Endothelial cell of umbilical vein (primary cell): Measurements from ENCODE around the gene ACSL6. TPM values are rescaled to one million over a fixed set of nuclear protein-coding genes. Genes with fewer than 3 reads are reported as not detected.

Experiments
- BruUV-seq: library from RNA; stranded (reverse); fragments of 400-500 nt; replicated peaks from 2 replicates; lab custom pipeline; 2021; lab: Mats Ljungman, UMichigan
- CTCF ChIA-PET: fragments of 300-600, 350-600 bp; sonication (Branson Sonifier 250); formaldehyde crosslinking; loops from one replicate; lab custom pipeline; 2021; ENCODE audit warnings: antibody characterized with exemption, inconsistent platforms; lab: Charles Lee
- POLR2A ChIA-PET: fragments of 300-600, 350-600 bp; sonication (Branson Sonifier 250); formaldehyde crosslinking; loops from one replicate; lab custom pipeline; 2021; ENCODE audit warnings: antibody characterized with exemption, inconsistent platforms; lab: Charles Lee
- DNase-seq: peaks from one replicate; pipeline ENCODE4 v3.0.0-alpha.2; 2011; ENCODE audit warnings: low read depth, low spot score
- FAIRE-seq: peaks from 2 replicates; lab custom pipeline; 2011; peaks lifted over from hg19 to GRCh38; lab: Jason Lieb, UNC
- H2AFZ ChIP-seq: 2 replicates; pipeline ENCODE4 v1.6.0; 2012; ENCODE audit warnings: low read depth, low read length, control low read depth, inconsistent platforms
- H3K27ac ChIP-seq: 2 replicates; pipeline ENCODE4 v1.5.1; 2011; ENCODE audit warnings: low read depth, mild to moderate bottlenecking, control low read depth, low read length, moderate library complexity; ENCODE audit not compliant: insufficient read depth
- H3K27me3 ChIP-seq, 2 experiments: 2 replicates each; pipeline versions ENCODE4 v1.6.0 to v1.6.1; 2011; ENCODE audit warnings: low read length in 2 of 2, mixed read lengths in 1 of 2; ENCODE audit not compliant: control insufficient read depth in 2 of 2, insufficient read depth in 2 of 2
- H3K36me3 ChIP-seq, 2 experiments: 2 replicates in 1 of 2; 3 replicates in 1 of 2; pipeline ENCODE4 v1.5.1; 2011; ENCODE audit warnings: low read length in 2 of 2, mild to moderate bottlenecking in 1 of 2, moderate library complexity in 1 of 2; ENCODE audit not compliant: control insufficient read depth in 2 of 2, insufficient read depth in 2 of 2; ENCODE audit errors: extremely low read depth in 1 of 2
- H3K4me1 ChIP-seq: 3 replicates; pipeline ENCODE4 v1.5.1; 2011; ENCODE audit warnings: mild to moderate bottlenecking, low read length; ENCODE audit not compliant: control insufficient read depth, insufficient read depth; ENCODE audit errors: extremely low read depth
- H3K4me2 ChIP-seq: 2 replicates; pipeline ENCODE4 v1.6.1; 2011; ENCODE audit warnings: low read length, control low read depth, mixed read lengths; ENCODE audit not compliant: insufficient read depth
- H3K4me3 ChIP-seq, 3 experiments: fragments of 200-600 bp in 1 of 3; sonication (generic), shearing (Covaris generic) in 1 of 3; replicated peaks in 1 of 3; 2 replicates each; pipeline ENCODE4 v1.5.1; 2011 to 2016; ENCODE audit warnings: control low read depth in 3 of 3, low read length in 3 of 3, mild to moderate bottlenecking in 2 of 3, inconsistent platforms in 1 of 3, low read depth in 1 of 3, moderate library complexity in 1 of 3; ENCODE audit not compliant: insufficient read depth in 1 of 3
- H3K79me2 ChIP-seq: 2 replicates; pipeline ENCODE4 v1.6.0; 2012; ENCODE audit warnings: low read length, inconsistent platforms; ENCODE audit not compliant: control insufficient read depth, insufficient read depth
- H3K9ac ChIP-seq: replicated peaks from 2 replicates; pipeline ENCODE3; 2011; ENCODE audit warnings: low read length, control low read depth; ENCODE audit not compliant: insufficient read depth; ENCODE audit errors: extremely low read depth
- H3K9me1 ChIP-seq: replicated peaks from 3 replicates; pipeline ENCODE4 v1.6.0; 2011; ENCODE audit warnings: mild to moderate bottlenecking, low read length; ENCODE audit not compliant: control insufficient read depth, insufficient read depth; ENCODE audit errors: extremely low read depth
- H3K9me3 ChIP-seq: replicated peaks from 2 replicates; pipeline ENCODE4 v1.5.1; 2012; ENCODE audit warnings: low read length, inconsistent platforms; ENCODE audit not compliant: control insufficient read depth, insufficient read depth
- H4K20me1 ChIP-seq: replicated peaks from 2 replicates; pipeline ENCODE3; 2011; ENCODE audit warnings: mild to moderate bottlenecking, low read length; ENCODE audit not compliant: control insufficient read depth, insufficient read depth; ENCODE audit errors: extremely low read depth
- EZH2 ChIP-seq: IDR thresholded peaks from 2 replicates; pipeline ENCODE4 v1.6.1; 2012; ENCODE audit warnings: borderline replicate concordance, low read depth, mild to moderate bottlenecking, moderate library complexity, low read length, inconsistent platforms; ENCODE audit not compliant: severe bottlenecking
- FOS ChIP-seq: IDR thresholded peaks from 2 replicates; pipeline ENCODE4 v1.6.1; 2011; ENCODE audit warnings: mild to moderate bottlenecking, low read length, moderate library complexity, borderline replicate concordance; ENCODE audit not compliant: insufficient read depth
- GATA2 ChIP-seq: IDR thresholded peaks from 2 replicates; pipeline ENCODE4 v1.7.0; 2011; ENCODE audit warnings: low read depth, mild to moderate bottlenecking, moderate library complexity, mixed read lengths, low read length; ENCODE audit not compliant: insufficient read length, insufficient read depth
- JUN ChIP-seq: IDR thresholded peaks from 2 replicates; pipeline ENCODE4 v1.6.1; 2011; ENCODE audit warnings: borderline replicate concordance, low read depth; ENCODE audit not compliant: insufficient read length, insufficient read depth
- MYC ChIP-seq: IDR thresholded peaks from one replicate; pipeline ENCODE4 v1.6.1; 2011; ENCODE audit warnings: mild to moderate bottlenecking, low read depth, low read length
- POLR2A ChIP-seq: IDR thresholded peaks from 2 replicates; pipeline ENCODE4 v1.6.1; 2012; ENCODE audit warnings: low read depth, mild to moderate bottlenecking, control low read depth, low read length
- POLR2AphosphoS5 ChIP-seq: IDR thresholded peaks from 2 replicates; pipeline ENCODE4 v1.6.1; 2012; ENCODE audit warnings: low read depth, mild to moderate bottlenecking, control low read depth, low read length, moderate library complexity; ENCODE audit not compliant: insufficient read depth
- dilution Hi-C: fragments of 300-500 bp; cut with MboI; formaldehyde crosslinking; loops from one replicate; pipeline ENCODE4 v1.15.0; 2019; ENCODE audit warnings: low sequenced_read_pairs; ENCODE audit not compliant: extremely low pct_ligation_motif_present
- intact Hi-C: fragments of 100-400 bp; cut with micrococcal nuclease; formaldehyde crosslinking; loops from one replicate; pipeline ENCODE4 v1.10.0; 2022
- polyA plus RNA-seq, 4 experiments: library from polyadenylated mRNA; depleted of rRNA in 3 of 4; stranded (reverse) in 3 of 4; unstranded in 1 of 4; fragments of >200 nt; gene quantifications; 2 replicates each; pipeline versions ENCODE4 v1.2.1 to v1.2.3, GENCODE V29; 2011 to 2012; ENCODE audit warnings: missing spikeins in 1 of 4
- total RNA-seq: library from RNA; stranded (reverse); gene quantifications from 2 replicates; pipeline ENCODE4 v1.2.3, GENCODE V29; 2021
- TF ChIP-seq, protein P1 (sequence below), 2 donors: IDR thresholded peaks; 1 replicate in 1 of 2; 2 replicates in 1 of 2; pipeline ENCODE4 v1.5.1; 2011; ENCODE audit warnings: low read length in 2 of 2, mild to moderate bottlenecking in 2 of 2, moderate library complexity in 2 of 2, control low read depth in 1 of 2, inconsistent platforms in 1 of 2, low read depth in 1 of 2; ENCODE audit not compliant: insufficient read depth in 1 of 2; ENCODE audit errors: extremely low read depth in 1 of 2
- TF ChIP-seq, protein P2 (sequence below): IDR thresholded peaks from 2 replicates; pipeline ENCODE4 v1.6.1; 2011; ENCODE audit not compliant: insufficient read depth, insufficient read length

The ACSL6 gene
- total and polyA plus RNA-seq, 2 donors (not counting 3 experiments of a cell fraction or from before 2014, with no cell fraction given), result not detected

DNA sequence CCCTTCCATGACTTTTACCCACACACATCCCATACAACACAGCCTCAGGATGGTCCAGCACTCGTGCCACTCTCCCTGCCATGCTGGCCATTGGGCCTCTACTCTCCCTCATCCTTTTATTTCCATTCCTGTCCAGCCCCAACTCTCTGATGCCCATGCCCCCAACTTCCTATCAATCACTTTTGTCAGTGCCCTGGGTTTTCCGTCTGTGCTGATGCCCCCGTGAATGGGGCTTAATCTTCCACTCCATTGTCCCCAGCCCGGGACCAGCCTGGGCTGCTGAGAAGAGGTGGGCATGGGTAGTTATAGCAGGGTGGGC is 12.6 kb upstream of the ACSL6 start:
- dilution Hi-C loops, result loop anchor here (25.0 kb wide), 1 partner anchor 437 kb away; no protein-coding TSS in a partner anchor
- ChIA-PET POLR2A (no interaction called here), CTCF (no interaction called here)
- Histone ChIP-seq H3K9me1 (no peaks in the 10 kb centered on the region), H3K27ac (no peak overlapping the region), H3K4me2 (no peak overlapping the region), H3K36me3 (no peaks in the 10 kb centered on the region), H3K79me2 (no peaks in the 10 kb centered on the region), H4K20me1 (no peaks in the 10 kb centered on the region), H3K4me1 (no peaks in the 10 kb centered on the region), H2AFZ (no peak overlapping the region), H3K9me3 (no peaks in the 10 kb centered on the region), H3K27me3 (peaks cover 12 to 13% of the 10 kb centered on the region in 2 experiments), H3K4me3 (no peak overlapping the region), H3K9ac (no peak overlapping the region)
- DNase-seq (no peak), FAIRE-seq (no peak)
- intact Hi-C loops, result no loop called here
- TF ChIP-seq EZH2 (no peak), MYC (no peak), POLR2A (no peak), JUN (no peak), FOS (no peak), POLR2AphosphoS5 (no peak), GATA2 (no peak)
- TF ChIP-seq, protein P1, sequence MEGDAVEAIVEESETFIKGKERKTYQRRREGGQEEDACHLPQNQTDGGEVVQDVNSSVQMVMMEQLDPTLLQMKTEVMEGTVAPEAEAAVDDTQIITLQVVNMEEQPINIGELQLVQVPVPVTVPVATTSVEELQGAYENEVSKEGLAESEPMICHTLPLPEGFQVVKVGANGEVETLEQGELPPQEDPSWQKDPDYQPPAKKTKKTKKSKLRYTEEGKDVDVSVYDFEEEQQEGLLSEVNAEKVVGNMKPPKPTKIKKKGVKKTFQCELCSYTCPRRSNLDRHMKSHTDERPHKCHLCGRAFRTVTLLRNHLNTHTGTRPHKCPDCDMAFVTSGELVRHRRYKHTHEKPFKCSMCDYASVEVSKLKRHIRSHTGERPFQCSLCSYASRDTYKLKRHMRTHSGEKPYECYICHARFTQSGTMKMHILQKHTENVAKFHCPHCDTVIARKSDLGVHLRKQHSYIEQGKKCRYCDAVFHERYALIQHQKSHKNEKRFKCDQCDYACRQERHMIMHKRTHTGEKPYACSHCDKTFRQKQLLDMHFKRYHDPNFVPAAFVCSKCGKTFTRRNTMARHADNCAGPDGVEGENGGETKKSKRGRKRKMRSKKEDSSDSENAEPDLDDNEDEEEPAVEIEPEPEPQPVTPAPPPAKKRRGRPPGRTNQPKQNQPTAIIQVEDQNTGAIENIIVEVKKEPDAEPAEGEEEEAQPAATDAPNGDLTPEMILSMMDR (IDR thresholded peaks at IDR 0.05; ENCODE audit: extremely low read depth in 1 of 2, insufficient read depth in 1 of 2, low read depth in 1 of 2, low read length in 2 of 2), result no peak
- TF ChIP-seq, protein P2, sequence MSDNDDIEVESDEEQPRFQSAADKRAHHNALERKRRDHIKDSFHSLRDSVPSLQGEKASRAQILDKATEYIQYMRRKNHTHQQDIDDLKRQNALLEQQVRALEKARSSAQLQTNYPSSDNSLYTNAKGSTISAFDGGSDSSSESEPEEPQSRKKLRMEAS, result no peak
- no TSS peak for BruUV-seq
